Amniotic epithelial cell (primary cell): ENCODE results near the gene ACOT9.
"Not testable (repeated sequence)": the region's sequence is repeated elsewhere in the genome, so short reads cannot be mapped to it uniquely, and the experiment has no call there.

Experiments
- DNase-seq: peaks from one replicate; pipeline ENCODE4 v3.0.0-alpha.2; 2010; ENCODE audit warnings: low read depth

The ACOT9 gene, protein sequence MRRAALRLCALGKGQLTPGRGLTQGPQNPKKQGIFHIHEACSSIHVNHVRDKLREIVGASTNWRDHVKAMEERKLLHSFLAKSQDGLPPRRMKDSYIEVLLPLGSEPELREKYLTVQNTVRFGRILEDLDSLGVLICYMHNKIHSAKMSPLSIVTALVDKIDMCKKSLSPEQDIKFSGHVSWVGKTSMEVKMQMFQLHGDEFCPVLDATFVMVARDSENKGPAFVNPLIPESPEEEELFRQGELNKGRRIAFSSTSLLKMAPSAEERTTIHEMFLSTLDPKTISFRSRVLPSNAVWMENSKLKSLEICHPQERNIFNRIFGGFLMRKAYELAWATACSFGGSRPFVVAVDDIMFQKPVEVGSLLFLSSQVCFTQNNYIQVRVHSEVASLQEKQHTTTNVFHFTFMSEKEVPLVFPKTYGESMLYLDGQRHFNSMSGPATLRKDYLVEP

DNA sequence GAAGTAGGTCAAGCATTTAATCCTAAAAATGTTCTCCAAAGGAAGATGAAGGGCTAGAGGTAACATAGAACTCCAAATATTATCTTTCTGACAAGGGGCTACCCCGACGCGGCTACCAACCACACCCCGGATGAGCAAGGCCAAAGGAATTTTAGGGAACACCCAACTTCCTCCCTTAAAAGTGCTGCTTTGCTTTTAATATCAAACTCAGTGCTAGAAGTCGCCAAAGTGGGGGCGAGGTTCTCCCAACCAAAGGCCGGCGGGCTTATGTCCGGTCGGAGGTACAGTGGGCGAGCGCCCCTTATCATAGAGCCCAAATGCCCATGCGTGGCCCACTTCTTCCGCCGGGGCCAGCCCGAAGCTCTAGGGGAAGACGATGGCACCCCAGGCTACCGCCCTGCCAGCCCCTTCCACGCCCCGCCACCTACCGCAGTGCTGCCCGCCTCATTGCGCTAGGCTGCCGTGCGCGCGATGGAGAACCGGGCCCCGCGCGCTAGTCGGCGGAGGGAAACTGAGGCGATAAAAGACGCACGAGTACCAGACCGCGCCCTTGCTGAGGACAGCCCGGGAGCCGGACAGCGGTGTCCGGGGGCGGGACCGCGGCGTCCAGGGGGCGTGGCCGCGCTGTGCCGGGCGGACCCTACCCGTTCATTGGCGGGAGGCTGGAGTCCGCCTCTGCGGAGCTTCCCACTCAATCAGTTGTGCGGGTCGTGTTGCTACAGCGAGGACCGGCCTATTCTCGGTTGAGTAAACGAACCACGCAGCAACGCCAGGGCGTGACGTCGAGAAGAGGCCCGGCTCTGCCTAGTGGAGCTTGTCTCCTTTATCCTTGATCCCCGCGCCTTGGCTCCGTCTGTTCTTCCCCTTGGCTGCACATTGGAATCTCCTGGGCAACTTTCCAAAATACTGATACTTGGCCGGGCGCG lies at the start of gene ACOT9:
TSS of gene ACOT9 (minus strand) at position 580 of the 926 bp plus-strand sequence. CDS start at position 448, 132 bp downstream.
- DNase-seq, result peak; percentile 97

DNA sequence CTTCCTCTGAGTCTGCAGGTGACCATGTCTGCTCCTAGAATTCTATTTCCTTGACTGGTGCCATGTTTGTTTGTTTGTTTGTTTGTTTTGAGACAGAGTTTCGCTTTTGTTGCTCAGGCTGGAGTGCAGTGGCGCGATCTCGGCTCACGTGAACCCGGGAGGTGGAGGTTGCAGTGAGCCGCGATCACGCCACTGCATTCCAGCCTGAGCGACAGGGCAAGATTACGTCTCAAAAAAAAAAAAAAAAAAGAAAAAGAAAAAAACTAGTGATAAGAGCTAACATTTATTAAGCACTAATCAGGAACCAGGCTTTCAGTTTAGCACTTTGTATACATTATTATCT lies 47.0 kb upstream of the ACOT9 start:
- DNase-seq, result no peak

DNA sequence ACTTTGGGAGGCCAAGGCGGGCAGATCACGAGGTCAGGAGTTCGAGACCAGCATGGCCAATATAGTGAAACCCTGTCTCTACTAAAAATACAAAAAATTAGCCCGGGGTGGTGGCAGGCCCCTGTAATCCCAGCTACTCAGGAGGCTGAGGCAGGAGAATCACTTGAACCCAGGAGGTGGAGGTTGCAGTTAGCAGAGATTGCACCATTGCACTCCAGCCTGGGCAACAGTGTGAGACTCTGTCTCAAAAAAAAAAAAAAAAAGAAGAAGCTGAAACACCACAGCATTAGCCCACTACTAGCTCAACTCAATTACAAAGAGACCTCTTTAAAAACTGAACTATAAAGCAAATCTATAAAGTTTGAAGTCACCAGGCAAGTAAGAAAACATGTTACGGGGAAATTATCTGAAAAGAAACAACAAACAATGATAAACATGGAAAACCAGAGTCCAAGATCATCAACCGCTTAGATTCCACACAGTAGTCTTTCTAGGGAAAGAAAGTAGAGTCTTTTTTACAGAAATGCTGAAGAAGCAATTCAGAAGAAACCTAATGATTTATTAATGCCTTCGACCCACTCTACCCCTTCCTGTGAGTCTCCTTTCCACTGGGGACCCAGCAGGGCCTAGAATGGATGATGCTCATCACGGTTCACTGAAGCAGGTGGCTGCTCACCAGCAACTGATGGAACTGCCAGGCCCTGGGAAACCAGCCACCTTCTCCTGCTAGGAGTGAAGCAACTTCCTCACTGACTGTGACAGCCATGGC lies 46.5 kb upstream of the ACOT9 start:
- DNase-seq, result no peak

DNA sequence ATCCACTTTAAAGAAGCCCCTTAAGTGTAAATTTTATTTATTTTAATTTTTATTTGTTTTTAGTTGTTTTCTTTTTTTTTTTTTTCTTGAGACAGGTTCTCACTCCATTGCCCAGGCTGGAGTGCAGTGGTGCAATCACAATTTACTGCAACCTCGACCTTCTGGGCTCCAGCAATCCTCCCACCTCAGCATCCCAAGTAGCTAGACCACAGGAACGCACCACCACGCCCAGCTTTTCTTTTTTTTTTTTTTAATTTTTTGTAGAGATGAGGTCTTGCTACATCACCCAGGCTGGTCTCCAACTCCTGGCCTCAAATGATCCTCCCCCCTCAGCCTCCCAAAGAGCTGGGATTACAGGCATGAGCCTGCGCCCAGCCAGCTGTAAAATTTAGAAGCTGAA lies 45.9 kb upstream of the ACOT9 start:
- DNase-seq, result peak; percentile 80

DNA sequence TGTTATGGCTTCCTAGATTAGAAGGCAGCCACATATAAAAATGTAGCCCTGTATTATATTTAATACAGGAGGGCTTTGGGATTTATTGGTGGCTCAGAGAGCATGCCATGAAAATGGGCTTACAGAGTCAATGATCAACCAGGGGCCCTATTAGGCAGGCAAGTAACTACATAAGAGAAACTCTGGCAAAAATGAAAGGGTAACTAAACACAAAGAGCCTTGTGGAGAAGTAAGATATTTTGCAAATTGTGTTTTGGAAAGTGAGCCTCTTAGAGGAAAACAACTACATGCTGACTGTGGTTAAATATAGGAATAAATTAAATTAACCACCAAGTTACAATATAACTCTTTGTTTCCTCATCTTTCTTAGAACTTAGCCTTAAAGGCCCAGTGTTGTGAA lies 45.4 kb upstream of the ACOT9 start:
- DNase-seq, result peak; percentile 22

DNA sequence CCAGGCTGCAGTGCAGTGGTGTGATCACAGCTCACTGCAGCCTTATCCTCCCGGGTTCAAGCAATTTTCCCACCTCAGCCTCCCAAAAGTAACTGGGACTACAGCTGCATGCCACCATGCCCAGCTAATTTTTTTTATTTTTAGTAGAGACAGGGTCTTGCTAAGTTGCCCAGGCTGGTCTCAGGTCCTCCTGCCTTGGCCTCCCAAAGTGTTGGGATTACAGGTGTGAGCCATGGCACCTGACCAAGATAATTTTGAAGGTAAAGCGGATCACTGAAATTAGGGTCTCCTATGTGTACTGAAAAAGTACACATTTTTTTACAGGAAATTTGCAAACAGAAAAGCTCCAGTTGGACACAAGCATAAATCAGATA lies 44.7 kb upstream of the ACOT9 start:
- peak; percentile 19 for DNase-seq

DNA sequence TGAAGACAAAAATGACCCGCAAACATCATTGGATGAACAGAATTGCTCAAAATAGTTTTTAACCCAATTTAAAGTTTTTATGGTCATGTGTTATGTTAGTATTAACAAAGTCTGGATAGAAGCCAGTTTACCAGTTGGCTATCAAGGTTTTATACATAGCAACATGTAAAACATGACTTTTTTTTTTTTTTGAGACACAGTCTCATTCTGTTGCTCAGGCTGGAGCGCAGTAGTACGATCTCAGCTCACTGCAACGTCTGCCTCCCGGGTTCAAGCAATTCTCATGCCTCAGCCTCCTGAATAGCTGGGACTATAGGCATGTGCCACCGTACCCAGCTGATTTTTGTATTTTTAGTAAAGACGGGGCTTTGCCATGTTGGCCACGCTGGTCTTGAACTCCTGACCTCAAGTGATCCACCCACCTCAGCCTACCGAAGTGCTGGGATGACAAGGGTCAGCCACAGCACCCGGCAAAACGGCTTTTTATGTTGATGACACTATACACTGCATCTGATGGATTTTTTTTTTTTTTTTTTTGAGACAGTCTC lies 43.3 kb upstream of the ACOT9 start:
- peak; percentile 41 for DNase-seq

DNA sequence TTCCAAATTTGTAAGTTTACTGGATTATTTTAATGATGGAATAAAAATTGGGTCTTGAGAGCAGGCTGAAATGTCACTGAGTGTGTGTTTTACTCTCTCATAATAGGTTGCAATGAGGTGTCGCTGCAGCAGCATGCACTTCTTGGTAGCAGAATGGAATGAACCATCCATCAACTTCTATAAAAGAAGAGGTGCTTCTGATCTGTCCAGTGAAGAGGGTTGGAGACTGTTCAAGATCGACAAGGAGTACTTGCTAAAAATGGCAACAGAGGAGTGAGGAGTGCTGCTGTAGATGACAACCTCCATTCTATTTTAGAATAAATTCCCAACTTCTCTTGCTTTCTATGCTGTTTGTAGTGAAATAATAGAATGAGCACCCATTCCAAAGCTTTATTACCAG lies 42.5 kb upstream of the ACOT9 start:
- DNase-seq, result peak; percentile 25

DNA sequence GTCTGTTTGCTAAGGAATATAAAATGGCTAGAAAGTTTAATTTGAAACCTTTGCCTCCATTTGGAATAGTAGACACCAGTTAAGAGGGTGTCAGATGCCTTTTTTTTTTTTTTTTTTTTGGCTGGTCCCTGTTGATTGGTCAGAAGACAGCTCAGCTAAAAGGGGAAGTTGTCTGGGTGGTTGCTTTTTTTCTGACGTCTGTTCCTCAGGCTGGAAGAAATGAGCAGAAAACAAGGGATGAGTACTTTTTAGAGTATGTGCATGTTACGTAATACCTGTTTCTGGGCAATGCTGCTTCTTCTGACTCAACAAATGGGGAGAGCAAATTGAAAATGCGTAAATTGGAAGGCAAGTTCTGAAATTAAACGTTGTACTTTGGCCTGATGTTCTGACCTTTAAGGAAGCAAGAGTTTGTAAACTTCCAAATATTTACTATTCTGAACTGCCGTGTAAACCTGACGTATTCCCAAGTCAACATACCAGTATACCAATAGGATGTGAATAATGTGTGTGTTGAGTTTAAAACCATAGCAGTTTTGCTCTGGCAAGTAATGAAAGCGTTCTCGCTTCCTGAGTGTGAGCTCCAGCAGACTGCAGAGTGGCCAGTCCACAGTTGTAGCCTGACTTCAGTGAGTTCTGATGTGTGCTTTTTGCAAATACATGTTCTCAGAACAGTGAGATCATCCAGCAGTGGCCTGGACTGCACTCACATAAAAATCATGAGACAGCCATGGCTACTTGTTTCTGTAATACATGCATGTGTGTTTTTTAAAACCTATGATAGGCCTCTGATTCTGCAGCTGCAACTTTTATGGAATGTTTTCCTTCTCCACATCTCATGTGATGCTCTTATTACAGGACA lies 41.6 kb upstream of the ACOT9 start:
- peak; percentile 84 for DNase-seq

DNA sequence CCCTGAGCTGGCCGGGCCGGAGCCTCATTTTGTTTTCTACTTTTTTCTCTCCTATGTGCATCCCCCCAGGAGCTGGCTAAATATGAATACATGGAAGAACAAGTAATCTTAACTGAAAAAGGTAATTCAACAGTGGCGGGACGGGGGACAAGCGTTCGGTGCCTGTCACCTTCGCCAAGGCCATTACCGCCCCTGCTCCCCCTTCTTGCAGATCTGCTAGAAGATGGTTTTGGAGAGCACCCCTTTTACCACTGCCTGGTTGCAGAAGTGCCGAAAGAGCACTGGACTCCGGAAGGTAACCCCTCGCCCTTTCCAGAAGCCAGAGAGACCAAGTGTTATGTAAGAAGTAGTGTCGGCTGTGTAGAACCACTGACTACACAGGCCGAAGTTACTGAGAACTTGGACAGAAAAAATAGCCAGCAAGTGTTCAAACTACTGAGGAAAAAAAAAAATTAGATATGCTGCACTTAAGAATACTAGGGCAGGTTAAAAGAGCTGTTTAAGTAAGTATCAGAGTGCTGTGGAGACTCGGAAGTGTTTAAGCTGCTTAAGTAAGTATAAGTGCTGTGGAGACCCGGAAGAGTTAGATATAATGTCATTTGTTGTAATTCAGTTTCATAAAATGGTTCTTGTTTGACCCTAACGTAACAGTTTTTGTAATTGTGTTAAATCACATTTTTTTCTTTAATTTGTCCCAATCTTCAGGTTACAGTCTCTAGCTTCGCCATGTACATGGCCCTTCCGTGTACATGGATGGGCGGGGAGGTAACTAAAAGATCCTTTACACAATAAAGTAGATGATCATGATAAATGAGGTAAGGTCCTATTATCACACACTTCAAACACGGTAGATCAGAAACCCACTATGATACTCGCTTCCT lies 40.8 kb upstream of the ACOT9 start:
- DNase-seq, result peak; percentile 15

DNA sequence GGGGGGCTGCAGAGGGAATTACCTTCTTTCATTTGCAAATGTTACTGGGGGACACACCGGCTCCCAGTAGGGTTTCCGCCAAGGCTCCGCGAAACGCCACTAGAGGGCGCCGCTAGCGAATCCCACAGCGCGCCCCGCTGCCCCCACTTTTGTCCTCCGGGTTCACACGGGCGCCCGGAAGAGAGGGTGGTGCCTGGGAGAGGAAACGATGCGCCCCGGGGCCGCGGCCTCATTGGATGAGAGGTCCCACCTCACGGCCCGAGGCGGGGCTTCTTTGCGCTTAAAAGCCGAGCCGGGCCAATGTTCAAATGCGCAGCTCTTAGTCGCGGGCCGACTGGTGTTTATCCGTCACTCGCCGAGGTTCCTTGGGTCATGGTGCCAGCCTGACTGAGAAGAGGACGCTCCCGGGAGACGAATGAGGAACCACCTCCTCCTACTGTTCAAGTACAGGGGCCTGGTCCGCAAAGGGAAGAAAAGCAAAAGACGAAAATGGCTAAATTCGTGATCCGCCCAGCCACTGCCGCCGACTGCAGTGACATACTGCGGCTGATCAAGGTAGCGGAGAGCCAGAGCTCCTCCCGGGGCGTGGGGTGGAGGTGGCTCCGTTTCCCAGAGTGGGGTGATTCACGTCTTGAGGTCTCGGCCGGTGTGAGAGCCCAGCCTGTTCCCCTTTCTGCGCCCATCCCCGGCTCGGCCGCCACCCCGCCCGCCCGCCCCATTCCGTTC lies 40.0 kb upstream of the ACOT9 start, which contains the start of gene SAT1:
TSS of gene SAT1 (plus strand) at position 311 of the 726 bp plus-strand sequence. CDS start at position 490, 179 bp downstream.
- DNase-seq, result peak; percentile 89

DNA sequence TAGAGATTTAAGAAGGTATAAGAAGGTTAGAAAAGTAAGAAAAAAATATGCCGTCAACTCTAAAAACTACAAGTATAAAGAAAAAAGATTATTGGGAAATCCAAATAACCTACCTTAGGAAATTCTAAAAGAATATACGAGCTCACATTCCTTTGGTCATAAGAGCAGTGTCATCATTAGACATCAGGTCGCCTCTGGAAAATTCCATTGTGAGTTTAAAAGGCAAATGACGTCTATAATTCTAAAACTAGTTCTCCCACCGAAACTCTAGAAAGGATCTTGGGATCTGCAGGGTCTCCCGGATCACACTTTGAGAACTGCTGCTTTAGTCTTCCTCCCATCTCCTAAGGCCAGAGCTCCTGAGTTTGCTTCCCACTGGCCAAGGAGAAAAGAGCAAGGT lies 39.4 kb upstream of the ACOT9 start:
- DNase-seq, result no peak

DNA sequence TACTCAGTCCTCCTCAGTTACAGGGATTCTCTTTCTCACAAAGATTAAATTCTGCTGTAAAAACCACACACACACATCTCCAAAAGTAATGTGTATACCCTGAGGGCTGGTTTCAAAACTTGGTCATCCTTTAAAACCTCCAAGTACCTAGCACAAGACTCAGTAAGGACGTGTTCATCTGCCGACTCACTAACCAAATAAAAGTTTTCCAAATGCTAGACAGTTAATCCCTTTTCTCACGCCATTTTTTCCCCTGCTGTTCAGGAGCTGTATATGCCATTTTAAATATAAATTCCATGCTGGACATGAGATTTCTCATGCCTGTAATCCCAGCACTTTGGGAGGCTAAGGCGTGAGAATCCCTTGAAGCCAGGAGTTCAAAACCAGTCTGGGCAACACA lies 35.9 kb upstream of the ACOT9 start:
- peak; percentile 40 for DNase-seq

DNA sequence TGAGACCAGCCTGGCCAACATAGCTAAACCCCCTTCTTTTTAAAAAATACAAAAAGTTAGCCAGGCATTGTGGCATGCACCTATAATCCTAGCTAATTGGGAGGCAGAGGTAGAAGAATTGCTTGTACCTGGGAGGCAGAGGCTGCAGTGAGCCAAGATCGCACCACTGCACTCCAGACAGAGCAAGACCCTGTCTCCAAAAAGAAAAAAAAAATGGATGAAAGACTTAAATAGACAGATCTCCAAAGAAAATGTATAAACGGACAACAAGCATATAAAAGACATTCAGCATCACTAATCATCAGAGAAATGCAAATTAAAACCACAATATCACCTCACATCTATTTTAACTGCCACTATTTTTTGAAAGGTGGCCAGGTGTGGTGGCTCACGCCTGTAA lies 33.3 kb upstream of the ACOT9 start:
- no peak for DNase-seq

DNA sequence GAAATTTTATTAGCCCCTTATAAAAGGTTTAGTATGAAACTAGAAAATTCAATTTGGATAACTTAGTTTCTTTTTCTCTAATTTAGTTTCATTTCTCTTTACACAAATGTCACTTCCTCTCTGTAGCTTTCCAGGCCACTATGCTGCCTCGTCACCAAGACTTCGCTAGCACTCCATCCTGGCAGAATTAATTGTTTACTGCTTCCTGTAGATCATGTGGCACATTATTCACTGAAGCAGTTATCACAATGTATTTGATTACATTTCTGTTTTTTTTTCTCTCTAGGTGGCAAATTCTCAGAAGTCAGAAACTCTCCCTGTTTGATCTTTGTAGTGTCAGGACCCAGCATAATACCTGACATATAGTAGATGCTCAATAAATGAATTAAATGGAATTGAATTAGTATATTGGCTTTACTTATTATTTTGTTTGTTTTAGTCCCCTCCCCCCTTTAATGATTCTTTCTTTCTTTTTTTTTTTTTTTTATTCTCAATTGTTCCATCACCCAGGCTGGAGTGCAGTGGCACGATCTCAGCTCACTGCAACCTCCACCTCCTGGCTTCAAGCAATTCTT lies 30.6 kb upstream of the ACOT9 start:
- DNase-seq, result no peak

DNA sequence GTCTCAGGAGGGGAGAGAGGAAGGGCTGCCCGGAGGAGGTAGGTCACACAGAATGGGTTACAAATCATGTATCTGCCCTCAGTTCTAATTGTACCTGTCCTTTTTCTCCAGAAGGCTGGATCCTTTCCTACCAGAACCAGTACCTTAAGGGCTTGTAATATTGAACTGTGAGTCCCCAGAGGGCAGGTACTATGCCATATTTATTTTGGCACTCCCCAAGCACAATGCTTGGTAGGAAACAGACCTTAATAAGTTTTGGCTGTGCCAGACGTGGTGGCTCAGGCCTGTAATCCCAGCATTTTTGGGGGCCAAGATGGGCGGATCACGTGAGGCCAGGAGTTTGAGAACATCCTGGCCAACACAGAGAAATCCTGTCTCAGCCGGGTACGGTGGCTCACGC lies 28.0 kb upstream of the ACOT9 start:
- not testable (repeated sequence) for DNase-seq

DNA sequence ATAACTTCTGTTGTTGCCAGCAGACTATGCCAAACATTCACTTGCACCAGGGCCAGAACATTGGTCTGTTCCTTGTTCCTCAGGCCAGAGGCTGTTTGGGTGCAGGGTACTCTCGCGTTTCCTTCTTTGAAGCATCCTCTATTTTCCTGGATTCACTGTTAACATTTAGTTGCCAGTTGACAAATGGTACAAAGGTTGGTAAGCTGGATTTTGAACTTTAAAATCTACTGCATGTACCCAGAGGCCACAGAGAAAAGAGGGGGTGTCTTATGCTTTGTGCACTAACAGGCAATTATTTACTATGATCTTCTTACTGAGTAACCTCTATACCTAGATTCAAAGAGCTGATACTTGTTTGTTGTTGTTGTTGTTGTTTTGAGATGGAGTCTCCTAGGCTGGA lies 27.1 kb upstream of the ACOT9 start:
- no peak for DNase-seq

DNA sequence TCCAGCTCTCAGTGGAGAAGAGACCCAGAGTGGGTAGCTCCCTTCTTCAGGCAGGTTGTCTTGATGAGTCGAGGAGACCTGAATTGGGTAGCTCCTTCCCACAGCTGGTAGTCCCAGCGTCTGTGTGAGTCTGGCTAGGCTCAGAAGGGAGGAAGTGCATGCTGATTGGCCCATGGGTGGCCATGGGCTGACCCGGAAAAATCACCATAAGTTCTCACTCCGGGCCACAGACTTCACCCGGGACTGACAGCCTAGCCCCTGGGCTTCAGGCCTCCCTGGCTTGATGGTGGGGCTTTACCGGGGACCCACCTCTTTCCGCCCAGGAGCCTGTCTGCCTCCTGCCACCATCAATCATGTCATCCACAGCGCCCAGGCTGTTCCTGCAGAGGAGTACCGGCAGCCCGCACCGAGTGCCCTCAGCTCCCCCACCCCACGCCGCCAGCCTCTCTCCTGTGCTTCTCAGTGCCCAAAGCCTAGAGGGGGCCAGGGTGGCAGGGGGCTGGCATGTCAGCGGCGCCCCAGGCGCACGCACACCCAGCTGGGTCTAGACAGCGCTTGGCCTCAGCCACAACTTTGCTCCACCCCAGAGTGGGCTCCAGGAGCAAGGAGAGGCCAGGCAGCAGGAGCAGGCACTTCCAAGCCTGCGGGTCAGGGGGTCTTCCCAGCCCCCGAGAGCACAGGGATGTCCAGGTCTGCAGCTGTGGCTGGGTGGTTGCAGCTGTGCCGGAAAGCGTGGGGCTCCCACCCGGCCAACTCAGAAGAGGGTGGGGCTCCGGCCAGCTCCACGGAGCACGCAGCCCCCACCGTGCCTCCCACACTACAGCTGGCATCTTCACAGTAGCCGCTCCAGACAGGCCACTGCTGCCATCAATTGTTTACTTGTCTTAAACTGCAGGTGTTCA lies 23.8 kb upstream of the ACOT9 start:
- DNase-seq, result no peak
